Measurements from ENCODE around the gene ZNF227. TPM values are rescaled to one million over a fixed set of nuclear protein-coding genes. Genes with fewer than 3 reads are reported as not detected.
A peak's percentile ranks its signal among the peaks of the same experiment; 100 is the strongest.
"Not testable (repeated sequence)": the region's sequence is repeated elsewhere in the genome, so short reads cannot be mapped to it uniquely, and the experiment has no call there.

ZNF227 gene
- total and polyA plus RNA-seq, 11 donors, result 4.4 to 20.5 (median 10.2) TPM

DNA sequence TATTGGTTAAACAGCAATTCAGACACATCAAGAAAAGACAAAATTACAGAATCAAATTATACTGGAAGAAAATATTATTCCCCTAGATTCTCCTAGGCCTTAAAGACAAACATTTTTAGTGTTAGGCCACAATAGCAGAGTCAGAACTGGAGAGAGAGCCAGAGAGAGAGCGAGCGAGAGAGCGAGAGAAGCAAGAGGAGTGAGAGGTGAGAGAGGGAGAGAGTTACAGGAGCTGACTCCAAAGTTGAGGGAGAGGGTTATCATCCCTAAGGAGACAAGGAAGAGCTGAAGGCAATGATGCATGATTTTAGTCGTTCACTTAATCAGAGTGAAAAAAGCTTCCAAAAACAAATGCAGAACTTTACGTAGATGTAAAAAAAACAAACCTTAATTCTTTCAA, 20.2 kb upstream of the ZNF227 start:
- DNase-seq (no peak), ATAC-seq (no peak)
- no peak for TF ChIP-seq POLR2A (IDR thresholded peaks at IDR 0.05)
- TF ChIP-seq, protein P1, sequence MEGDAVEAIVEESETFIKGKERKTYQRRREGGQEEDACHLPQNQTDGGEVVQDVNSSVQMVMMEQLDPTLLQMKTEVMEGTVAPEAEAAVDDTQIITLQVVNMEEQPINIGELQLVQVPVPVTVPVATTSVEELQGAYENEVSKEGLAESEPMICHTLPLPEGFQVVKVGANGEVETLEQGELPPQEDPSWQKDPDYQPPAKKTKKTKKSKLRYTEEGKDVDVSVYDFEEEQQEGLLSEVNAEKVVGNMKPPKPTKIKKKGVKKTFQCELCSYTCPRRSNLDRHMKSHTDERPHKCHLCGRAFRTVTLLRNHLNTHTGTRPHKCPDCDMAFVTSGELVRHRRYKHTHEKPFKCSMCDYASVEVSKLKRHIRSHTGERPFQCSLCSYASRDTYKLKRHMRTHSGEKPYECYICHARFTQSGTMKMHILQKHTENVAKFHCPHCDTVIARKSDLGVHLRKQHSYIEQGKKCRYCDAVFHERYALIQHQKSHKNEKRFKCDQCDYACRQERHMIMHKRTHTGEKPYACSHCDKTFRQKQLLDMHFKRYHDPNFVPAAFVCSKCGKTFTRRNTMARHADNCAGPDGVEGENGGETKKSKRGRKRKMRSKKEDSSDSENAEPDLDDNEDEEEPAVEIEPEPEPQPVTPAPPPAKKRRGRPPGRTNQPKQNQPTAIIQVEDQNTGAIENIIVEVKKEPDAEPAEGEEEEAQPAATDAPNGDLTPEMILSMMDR (IDR thresholded peaks at IDR 0.05), result no peak
- no peak overlapping the region for H3K4me3 ChIP-seq
- WGBS, 4 donors, result 72 to 78% (median 76%) methylated on average over 5 of the region's 5 CpGs
- no peak overlapping the region for H3K27ac ChIP-seq
- H3K4me1 ChIP-seq, result no peaks in the 10 kb centered on the region
- H3K36me3 ChIP-seq, result no peaks in the 10 kb centered on the region
- intact Hi-C loops (cut with DNase I), result no loop called here
- H3K9me3 ChIP-seq, result peaks cover 0 to 32% (median 5%) of the 10 kb centered on the region in 12 donors
- H3K27me3 ChIP-seq, result no peaks in the 10 kb centered on the region

DNA sequence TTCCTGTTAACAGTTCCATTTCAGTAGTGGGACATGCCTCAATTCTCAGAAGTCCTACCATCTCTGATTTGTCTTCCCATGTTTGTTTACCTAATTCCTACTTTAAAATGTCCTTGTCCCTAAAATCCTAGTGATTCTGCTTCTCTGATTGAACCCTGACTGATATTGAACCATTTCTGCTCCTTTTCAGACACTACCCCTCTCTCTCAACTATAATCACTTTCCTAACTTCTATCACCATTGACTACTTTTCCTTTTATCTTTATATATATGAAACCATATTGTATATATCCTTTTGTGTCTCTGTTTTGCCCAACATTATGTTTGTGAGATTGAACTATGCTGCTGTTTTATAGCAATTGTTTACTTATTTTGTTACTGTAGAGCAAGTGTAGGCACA, 15.6 kb upstream of the ZNF227 start:
- Histone ChIP-seq H3K4me1 (no peaks in the 10 kb centered on the region), H3K9me3 (peaks cover 0 to 22% (median 3%) of the 10 kb centered on the region in 12 donors), H3K4me3 (no peak overlapping the region), H3K36me3 (no peaks in the 10 kb centered on the region), H3K27ac (no peak overlapping the region), H3K27me3 (no peaks in the 10 kb centered on the region)
- DNase-seq, result no peak
- ATAC-seq, result no peak
- intact Hi-C loops (cut with DNase I), result no loop called here
- TF ChIP-seq, protein P1 (IDR thresholded peaks at IDR 0.05), result no peak
- no peak for TF ChIP-seq POLR2A (IDR thresholded peaks at IDR 0.05)

DNA sequence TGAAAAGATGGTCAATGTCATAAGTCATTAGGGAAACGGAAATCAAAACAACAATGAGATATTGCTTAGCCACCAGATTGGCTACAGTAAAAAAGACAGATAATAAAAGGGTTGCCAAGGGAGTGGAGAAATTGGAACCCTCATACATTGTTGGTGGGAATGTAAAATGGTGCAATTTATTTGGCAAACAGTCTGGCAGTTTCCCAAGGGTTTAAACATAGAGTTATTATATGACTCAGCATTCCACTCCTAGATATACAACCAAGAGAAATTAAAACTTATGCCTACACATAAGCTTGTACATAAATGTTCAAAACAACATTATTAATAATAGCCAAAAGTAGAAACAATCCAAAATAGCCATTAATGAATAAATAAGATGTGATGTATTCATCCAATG, 9.9 kb upstream of the ZNF227 start:
- DNase-seq, result no peak
- intact Hi-C loops (cut with DNase I), result no loop called here
- H3K36me3 ChIP-seq, result no peaks in the 10 kb centered on the region

DNA sequence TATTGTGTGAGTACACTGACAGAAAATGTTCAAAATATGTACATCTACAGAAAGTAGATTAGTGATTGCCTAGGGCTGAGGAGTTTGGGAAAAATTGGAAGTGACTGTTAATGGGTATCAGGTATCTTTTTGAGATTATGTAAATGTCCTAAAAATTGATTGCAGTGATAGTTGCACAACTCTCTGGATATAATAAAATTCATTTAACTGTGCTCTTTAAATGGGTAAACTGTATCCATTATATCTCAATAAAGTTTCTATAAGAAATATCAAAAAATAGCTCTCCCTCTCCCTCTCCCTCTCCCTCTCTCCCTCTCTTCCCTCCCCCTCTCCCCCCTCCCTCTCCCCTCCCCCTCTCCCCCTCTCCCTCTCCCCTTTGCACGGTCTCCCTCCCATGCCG, 9.4 kb upstream of the ZNF227 start:
- TF ChIP-seq, protein P1 (IDR thresholded peaks at IDR 0.05), result no peak
- no peak for TF ChIP-seq POLR2A (IDR thresholded peaks at IDR 0.05)

More for the DNA sequence above, 9.9 kb upstream of the ZNF227 start:
- Histone ChIP-seq H3K27me3 (peaks cover 0 to 5% (median 0%) of the 10 kb centered on the region in 9 donors), H3K27ac (no peak overlapping the region), H3K4me1 (no peaks in the 10 kb centered on the region), H3K9me3 (peaks cover 0 to 21% (median 0%) of the 10 kb centered on the region in 12 donors), H3K4me3 (no peak overlapping the region)
- no peak for TF ChIP-seq POLR2A (IDR thresholded peaks at IDR 0.05)
- TF ChIP-seq, protein P1 (IDR thresholded peaks at IDR 0.05), result no peak
- 80 to 83% (median 81%) methylated on average over 1 of the region's 1 CpG for WGBS, 4 donors
- no peak for ATAC-seq

GRCh38 chr19:44203877-44204276, 8.5 kb upstream of the ZNF227 start:
- H3K27ac ChIP-seq; ATAC-seq; H3K4me3 ChIP-seq; intact Hi-C loops (cut with DNase I); H3K27me3 ChIP-seq; H3K4me1 ChIP-seq; H3K36me3 ChIP-seq: not testable (repeated sequence)
- 92 to 98% (median 94%) methylated on average over 8 to 31 of the region's 31 CpGs for WGBS, 4 donors
- DNase-seq, result peak in 1 of 5 donors; percentile 57
- H3K9me3 ChIP-seq, result peaks cover 0 to 21% (median 0%) of the 10 kb centered on the region in 12 donors

More for the DNA sequence above, 9.4 kb upstream of the ZNF227 start:
- WGBS, 4 donors, result 80 to 90% (median 86%) methylated on average over 1 to 2 of the region's 2 CpGs
- H3K4me1 ChIP-seq, result peaks cover 0 to 3% (median under 1%) of the 10 kb centered on the region in 12 donors
- DNase-seq (no peak), ATAC-seq (no peak)
- peaks cover 0 to 5% (median 0%) of the 10 kb centered on the region in 9 donors for H3K27me3 ChIP-seq
- intact Hi-C loops (cut with DNase I), result no loop called here
- peaks cover 0 to 21% (median 0%) of the 10 kb centered on the region in 12 donors for H3K9me3 ChIP-seq
- H3K4me3 ChIP-seq, result no peak overlapping the region
- no peak overlapping the region for H3K27ac ChIP-seq
- no peaks in the 10 kb centered on the region for H3K36me3 ChIP-seq
